ENCODE measurements around the gene ABHD2. TPM values are rescaled to one million over a fixed set of nuclear protein-coding genes. Genes with fewer than 3 reads are reported as not detected.
A peak's percentile ranks its signal among the peaks of the same experiment; 100 is the strongest.

The ABHD2 gene
- total RNA-seq, 1 donor from 2014 or later = 27.8 TPM

GRCh38 chr15:89167267-89168176 lies 79.3 kb downstream of the ABHD2 start:
- no peak for DNase-seq

GRCh38 chr15:89168316-89168833 lies 80.1 kb downstream of the ABHD2 start:
- no peak for DNase-seq

GRCh38 chr15:89170364-89170763 lies 82.1 kb downstream of the ABHD2 start:
- DNase-seq = no peak

- no peak for DNase-seq
Observed at GRCh38 chr15:89171136-89172072, 83.1 kb downstream of the ABHD2 start.

- DNase-seq = no peak
Observed at GRCh38 chr15:89172921-89173320, 84.7 kb downstream of the ABHD2 start.

- no peak for DNase-seq
Observed at GRCh38 chr15:89174476-89174875, 86.2 kb downstream of the ABHD2 start.

DNA sequence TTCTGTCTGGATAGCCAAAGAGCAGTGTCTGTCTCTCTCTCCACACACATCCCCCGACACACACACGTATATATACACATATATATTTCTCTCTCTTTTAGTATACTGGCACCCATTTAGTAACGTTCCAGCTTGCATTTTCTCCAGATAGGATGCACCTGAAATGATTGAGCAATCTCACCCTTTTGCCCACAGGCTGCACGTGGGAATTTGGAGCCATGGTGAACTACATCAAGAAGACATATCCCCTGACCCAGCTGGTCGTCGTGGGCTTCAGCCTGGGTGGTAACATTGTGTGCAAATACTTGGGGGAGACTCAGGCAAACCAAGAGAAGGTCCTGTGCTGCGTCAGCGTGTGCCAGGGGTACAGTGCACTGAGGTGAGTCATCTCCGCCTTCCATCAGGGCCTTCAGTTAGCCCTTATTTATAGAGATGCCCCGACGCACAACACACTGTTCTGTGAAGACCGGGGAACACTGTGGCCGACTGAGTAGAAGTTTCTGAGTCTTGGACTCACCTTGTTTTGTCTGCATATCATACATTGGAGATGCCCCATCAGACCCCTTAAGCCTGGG lies 87.4 kb downstream of the ABHD2 start:
- no peak for DNase-seq

GRCh38 chr15:89177116-89177515 lies 88.9 kb downstream of the ABHD2 start:
- no peak for DNase-seq

DNA sequence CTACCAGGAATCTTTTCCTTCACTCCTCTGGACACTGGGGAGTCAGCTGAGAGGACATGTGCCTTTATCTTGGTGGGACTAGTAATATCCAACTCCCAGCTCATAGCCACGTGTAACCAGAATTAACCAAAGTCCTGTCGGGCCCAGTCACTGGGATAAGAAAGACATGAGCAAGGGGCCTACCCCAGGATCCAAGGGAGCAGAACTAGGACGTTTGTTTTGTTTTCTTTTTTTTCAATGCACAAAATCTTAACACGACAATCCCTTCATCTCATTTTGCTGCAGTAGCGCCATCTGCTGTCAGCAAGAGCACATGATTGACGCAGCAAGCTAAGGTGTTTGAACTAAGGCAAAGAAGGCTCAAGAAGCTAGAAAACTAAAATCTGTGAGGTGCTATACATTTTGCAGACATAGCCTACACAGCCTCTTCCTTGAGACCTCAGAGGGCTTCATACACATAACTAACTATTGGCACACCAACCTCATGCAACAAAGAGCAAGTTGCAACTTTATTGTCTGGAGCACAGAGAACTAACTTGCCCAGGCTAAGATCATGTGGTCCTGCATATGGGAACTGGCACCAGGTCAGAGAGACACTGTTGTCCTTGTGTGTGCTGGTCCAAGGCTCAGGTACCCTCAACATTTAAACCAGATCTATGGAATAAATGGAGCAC lies 89.5 kb downstream of the ABHD2 start:
- DNase-seq = peak; percentile 71

DNA sequence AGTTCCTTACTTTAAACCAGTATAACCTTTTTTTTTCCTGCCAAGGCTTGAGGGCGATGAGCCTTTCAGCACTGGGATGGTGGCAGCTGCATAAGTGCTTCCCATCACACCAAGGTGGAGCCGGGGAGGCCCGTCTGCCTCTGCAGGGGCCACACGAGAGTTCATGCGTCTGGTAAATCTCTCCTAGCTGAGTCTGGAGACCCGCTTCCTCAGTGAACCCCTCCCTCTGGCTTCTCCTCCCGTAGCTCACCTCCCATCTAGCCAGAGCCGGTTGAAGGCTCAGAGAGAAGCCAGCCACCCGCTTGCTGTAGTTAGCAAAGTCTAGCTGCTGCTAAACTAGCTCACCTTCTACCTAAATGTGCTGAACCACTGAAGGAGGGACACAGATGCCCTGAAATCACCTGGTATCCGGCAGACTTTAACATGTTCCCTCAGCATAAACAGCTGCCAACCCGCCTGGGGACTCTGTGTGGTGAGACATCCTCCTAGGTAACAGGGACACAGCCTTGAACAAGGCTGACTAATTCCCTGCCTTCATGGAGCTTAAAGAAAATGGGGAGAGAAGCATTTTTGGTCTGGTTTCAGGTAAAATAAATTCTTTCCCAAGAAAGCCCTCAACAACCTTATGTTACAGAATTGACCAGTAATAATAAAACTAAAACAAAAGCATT lies 90.2 kb downstream of the ABHD2 start:
- DNase-seq = no peak

- DNase-seq = no peak
Observed at GRCh38 chr15:89179966-89180875, 92.0 kb downstream of the ABHD2 start.

DNA sequence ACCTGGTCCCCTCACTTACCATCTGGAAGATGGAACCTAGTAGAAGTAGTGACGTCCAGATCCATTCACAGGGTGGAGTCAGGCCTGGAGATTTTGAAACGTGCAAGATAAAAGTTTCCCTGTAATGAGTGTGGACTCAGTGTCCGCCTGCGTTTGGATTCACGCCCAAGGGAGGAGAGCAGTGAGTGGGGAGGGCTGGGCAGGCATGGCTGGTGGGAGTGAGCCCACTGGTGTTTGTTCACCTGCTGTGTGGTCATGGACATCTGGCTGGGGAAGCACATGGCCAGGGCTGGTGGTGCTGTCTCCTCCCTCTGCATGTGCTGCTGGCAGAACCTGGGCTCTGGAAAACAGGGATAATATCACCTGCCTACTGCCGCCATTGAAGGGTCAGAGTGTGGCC lies 96.1 kb downstream of the ABHD2 start:
- DNase-seq = no peak

GRCh38 chr15:89184886-89185526 lies 96.8 kb downstream of the ABHD2 start:
- no peak for DNase-seq

GRCh38 chr15:89186803-89187202 lies 98.5 kb downstream of the ABHD2 start:
- no peak for DNase-seq

DNA sequence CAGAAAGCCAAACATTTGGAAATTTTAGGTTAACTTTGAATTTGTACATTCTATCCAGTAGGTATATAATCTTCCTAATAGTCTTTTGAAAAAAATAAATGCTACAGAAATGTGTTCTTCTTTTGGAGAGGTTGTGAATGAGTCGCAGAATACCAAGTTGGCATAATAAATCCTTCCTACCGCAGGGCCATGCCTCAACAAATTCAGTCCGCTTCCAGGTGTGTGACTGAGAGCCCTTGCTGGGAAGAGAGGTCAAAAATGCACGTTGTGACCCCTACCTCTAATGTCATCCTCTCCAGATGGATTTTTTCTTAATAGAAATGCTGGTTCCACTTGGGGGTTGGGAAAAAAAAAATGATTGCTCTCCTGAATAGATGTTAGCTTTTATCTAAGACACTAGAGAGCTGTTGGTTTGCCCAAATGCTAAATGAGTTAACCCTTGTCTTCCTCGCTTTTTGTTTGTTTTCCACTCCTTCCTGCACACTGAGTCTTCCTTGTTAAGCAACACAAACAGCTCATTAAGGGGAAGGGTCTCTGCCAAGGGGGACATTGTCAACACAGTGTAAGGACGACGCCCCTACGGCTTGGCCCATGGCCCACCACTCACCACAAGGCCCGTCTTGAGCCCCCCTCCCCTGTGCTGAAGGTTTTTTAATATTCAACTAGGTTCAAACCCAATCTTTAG lies 99.2 kb downstream of the ABHD2 start:
- DNase-seq = no peak

- DNase-seq = no peak
Observed at GRCh38 chr15:89187986-89188514, 99.8 kb downstream of the ABHD2 start.

DNA sequence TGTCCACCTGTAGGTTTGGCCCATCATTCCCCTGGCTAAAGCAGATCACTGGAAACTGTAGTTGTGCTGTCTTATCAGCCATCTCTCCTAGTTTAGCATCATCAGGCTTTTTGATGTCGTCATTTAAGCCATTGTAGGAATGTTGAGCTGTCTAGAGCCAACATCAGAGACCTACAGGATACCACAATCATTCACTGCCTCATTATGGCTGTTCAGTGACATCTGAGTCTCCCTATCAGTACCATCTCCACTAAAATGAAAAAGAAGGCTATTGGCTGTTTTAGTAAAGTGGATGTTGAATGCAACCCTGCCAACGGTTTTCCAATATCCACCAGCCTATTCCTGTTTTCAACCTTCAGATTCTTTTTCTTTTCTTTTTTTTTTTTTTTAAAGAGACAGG lies 103.9 kb downstream of the ABHD2 start:
- no peak for DNase-seq

DNA sequence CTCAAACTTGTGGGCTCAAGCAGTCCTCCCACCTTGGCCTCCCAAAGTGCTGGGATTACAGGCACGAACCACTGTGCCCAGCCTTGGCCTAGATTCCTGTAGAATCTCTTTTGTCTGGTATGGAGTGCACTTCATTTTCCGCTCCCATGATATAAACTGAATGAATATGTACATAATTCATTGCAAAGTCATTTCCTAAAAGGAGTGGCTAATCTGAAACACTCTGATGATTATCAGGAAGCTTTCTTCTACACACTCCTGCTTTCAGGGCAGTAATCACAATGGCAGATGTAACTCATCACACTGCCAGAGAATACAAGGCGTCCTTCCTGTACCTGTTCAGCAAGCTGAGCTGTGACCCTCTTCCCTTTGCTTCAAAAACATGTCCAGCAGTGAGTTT lies 104.5 kb downstream of the ABHD2 start:
- DNase-seq = no peak

GRCh38 chr15:89194608-89195007 lies 106.4 kb downstream of the ABHD2 start:
- DNase-seq = no peak

Data from skin of body (tissue), 2 donors.